Retinal pigment epithelial cell (primary cell): Measurements from ENCODE around the gene EHMT1.

ENCODE experiments used
- DNase-seq: peaks from one replicate; pipeline ENCODE4 v3.0.0-alpha.2; 2010; ENCODE audit warnings: low read depth
- H3K4me3 ChIP-seq: 2 replicates; pipeline ENCODE4 v1.5.1; 2011; ENCODE audit warnings: mild to moderate bottlenecking, low read length, control low read depth, moderate library complexity
- CTCF ChIP-seq: conservative IDR thresholded peaks from 2 replicates; pipeline ENCODE4 v1.5.1; 2011; ENCODE audit warnings: low read depth, low read length, control low read depth, inconsistent platforms

The EHMT1 gene

DNA sequence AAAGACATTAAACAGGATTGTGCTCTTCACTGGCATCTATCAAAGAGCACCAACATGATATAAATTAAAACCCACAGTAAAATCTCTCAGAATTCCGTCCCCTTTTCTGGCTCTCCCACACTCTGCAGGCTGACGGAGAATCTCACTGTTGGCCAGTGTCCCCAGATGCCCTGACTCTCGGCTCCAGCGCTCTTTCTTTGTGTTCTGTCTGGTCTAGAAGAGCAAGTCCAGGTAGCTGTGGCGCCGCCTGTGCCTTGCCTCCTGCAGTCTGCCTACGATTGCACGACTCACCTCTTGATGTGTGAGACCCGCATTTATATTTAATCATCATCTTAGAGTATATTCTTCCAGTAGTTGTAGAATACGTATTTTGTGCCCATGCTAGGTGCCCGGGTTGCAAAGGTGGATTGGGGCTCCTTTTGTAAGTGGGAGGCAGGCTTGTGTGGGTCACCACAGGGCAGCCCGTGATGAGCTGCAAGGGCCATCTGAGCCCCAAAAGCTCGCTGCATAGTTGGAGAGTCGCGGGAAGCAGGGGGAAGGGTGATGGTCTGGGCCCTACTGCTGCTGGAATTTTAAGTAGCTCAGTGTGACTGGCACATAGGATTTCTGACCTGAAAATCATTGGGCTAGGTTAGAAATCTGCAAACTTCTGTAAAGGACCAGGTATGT, 55.6 kb downstream of the EHMT1 start:
- peak overlapping the region; percentile 2 for H3K4me3 ChIP-seq
- no peak for TF ChIP-seq CTCF
- no peak for DNase-seq

DNA sequence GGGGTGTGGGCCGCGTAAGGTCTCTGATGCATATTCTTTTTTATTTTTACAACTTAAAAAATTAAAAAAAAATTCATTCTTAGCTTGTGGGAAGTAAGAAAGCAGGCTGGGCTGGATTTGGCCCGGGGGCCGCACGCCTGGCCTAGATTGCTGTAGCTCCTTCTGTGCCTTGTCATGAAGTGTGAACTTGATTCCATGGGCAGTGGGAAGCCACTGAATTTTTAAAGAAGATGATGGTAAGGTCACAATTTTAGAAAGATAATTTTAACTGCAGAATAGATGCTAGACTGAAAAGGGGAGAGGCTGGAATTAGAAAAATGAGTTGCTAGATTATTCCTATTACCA, 56.1 kb downstream of the EHMT1 start:
- no peak for TF ChIP-seq CTCF
- no peak overlapping the region for H3K4me3 ChIP-seq
- no peak for DNase-seq

- H3K4me3 ChIP-seq: no peak overlapping the region
- no peak for DNase-seq
- TF ChIP-seq CTCF: no peak
Observed at GRCh38 chr9:137676998-137677397, 58.2 kb downstream of the EHMT1 start.

DNA sequence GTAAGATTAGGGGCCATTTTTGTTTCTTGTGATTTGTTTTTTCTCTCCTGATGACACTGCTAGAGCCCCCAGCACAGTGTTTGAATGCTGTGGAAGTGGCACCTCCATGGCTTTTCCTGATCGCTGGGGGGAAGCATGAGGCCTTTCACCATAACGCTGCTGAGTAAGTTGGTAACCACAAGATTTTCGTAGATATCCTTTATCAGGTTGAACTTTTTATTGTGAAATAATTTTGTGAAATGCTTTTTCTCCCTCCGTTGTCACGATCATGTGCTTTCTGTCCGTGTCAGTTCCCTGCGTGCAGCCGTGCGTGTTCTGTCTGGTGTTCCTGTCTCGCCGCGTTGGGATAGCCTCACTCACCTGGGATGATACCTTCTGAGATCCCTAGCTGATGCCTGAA, 59.4 kb downstream of the EHMT1 start:
- H3K4me3 ChIP-seq: no peak overlapping the region
- TF ChIP-seq CTCF: no peak
- DNase-seq: no peak

DNA sequence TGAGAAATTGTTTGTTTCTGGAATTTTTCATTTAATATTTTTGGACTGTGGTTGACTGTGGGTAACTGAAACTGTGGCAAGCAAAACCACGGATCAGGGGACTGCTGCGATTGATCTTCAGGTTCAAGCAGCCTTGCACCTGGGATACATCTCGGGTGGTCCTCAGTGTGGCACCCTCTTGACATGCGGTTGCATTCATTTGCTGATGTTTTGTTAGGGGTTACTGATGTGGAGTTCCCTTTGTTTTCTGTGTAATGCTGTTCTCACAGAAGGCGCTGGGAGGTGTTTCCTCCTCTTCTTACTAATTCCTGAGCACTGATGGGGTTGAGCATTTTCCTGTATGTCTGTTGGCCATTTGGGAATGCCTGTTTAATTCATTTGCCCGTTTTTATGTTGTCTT, 60.4 kb downstream of the EHMT1 start:
- H3K4me3 ChIP-seq: no peak overlapping the region
- no peak for TF ChIP-seq CTCF
- no peak for DNase-seq

DNA sequence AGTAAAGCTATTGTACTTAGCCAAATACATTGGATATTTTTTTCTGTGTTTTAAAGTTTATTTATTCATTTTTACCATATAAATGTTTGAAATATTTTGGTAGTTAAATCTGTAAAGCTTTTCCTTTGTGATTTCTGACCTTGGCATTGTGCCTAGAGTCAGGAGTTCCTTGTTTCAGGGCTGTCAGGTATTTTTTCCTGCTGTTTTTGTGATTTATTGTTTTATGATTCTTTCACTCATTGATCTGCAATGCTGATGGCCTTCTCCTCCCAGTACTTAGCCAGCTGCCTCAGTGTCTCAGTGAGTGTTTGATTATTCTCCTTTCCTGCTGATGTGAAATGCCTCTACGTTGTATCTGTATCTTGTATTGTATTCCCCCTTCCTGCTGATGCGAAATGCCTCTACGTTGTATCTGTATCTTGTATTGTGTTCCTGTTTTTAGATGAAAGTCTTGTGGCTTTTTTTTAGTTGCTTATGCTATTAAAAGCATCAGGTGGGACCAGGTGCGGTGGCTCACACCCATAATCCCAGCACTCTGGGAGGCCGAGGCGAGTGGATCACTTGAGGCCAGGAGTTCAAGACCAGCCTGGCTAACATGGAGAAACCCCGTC, 61.0 kb downstream of the EHMT1 start:
- TF ChIP-seq CTCF: no peak
- no peak for DNase-seq
- H3K4me3 ChIP-seq: no peak overlapping the region
